GM18951 (cell line): ENCODE results near the gene PPP3CB.

ENCODE experiments used
- POLR2A ChIP-seq: IDR thresholded peaks from 4 replicates; pipeline ENCODE4 v1.6.1; 2011; ENCODE audit warnings: mild to moderate bottlenecking; ENCODE audit not compliant: insufficient read length, insufficient read depth; ENCODE audit errors: extremely low read depth
- in situ Hi-C: fragments of 300-500 bp; cut with MboI; formaldehyde crosslinking; loops from one replicate; pipeline ENCODE4 v1.12.0; 2022; ENCODE audit warnings: low sequenced_read_pairs, mixed read lengths, inconsistent platforms; ENCODE audit not compliant: unreplicated experiment

Gene PPP3CB

GRCh38 chr10:73503037-73503436 lies 7.2 kb upstream of the PPP3CB start:
- TF ChIP-seq POLR2A = no peak
- in situ Hi-C loops = no loop called here

DNA sequence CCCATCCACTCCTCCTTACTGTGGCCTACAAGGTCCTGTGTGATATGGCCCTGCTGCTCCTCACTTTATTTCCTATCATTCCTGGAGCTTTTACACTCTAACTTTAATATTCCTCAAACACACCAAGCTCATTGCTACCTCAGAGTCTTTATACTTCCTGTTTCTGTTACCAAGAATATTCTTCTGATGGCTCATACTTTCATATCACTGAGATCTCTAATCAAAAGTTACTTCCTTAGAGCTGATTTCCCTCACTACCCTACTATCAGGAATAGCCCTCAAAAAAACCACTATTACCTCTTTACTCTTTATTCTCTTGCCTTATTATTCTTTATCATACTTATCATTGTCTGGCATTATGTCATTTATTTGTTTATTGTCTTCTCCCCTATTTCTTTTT lies 5.8 kb upstream of the PPP3CB start:
- no peak for TF ChIP-seq POLR2A
- in situ Hi-C loops = no loop called here

GRCh38 chr10:73497623-73498022 lies 1.8 kb upstream of the PPP3CB start:
- in situ Hi-C loops = no loop called here
- TF ChIP-seq POLR2A = no peak

DNA sequence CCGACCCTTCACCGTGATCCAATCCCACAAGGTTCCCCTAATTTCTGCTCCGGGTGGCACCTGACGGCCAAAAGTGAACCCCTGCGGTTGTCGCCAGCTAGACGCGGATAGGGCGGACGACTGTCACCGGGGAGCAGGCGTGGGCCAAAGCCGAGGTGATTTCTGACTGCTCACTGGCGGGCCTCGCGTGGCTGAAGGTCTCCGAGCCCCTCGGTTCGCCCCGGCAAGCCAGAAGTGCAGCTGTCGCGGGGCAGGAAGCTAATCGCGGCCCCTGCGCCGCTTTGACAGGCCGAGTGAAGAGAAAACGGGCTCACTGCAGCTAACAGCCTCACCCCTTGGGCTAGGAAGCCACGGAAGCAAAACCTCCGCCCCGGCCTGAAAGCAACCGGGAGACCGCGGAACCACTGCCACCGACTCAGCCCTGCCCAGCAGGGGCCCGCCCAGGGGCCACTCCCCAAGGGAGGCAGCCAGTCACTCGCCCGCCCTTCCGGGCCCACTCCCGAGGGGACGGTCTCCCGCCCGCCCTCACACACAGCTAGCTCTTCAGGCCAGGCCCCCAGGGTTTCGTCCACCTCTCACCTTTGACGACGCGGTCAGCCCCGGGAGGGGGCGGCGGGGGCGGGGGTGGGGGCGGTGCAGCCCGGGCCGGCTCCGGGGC lies 469 bp downstream of the PPP3CB start:
- in situ Hi-C loops = no loop called here
- TF ChIP-seq POLR2A = peak; percentile 86

DNA sequence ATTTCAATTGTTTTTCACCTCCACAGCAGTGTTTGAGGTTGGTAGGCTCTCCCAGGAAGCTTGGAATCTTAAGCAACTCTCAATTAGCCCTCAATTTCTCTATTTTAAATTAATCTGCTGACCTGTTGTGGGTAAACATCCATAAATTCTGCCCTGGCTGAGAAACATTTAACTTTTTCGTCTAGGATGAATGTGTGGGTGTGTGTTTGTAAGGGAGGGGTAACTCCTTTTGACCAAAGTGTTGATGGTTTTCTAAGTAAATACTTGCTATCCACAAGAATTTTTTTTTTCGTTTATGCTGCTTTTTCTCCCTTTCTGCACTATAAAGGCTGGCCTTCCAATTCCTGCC lies 973 bp downstream of the PPP3CB start:
- in situ Hi-C loops = no loop called here

GRCh38 chr10:73494213-73494612 lies 1.6 kb downstream of the PPP3CB start:
- in situ Hi-C loops = no loop called here
- TF ChIP-seq POLR2A = no peak

More for the DNA sequence above, 973 bp downstream of the PPP3CB start:
- no peak for TF ChIP-seq POLR2A

GRCh38 chr10:73493781-73494180 lies 2.0 kb downstream of the PPP3CB start:
- TF ChIP-seq POLR2A = no peak
- in situ Hi-C loops = no loop called here

DNA sequence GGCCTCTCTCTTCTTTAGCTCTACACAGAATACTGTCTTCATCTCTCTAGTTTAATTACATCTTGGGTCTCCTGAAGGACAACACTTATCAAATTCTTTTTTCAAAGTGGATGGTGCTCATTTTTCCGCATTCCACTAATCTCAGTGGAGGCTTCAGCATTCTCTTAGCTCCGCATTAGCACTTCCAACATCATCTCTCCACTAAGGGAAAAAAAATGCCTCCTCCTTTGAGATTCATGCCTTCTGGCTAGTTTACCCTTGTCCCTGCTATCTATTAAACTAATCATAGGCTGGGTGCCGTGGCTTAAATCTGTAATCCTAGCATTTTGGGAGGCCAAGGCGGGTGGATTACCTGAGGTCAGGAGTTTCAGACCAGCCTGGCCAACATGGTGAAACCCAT lies 9.2 kb downstream of the PPP3CB start:
- in situ Hi-C loops = no loop called here
- no peak for TF ChIP-seq POLR2A

DNA sequence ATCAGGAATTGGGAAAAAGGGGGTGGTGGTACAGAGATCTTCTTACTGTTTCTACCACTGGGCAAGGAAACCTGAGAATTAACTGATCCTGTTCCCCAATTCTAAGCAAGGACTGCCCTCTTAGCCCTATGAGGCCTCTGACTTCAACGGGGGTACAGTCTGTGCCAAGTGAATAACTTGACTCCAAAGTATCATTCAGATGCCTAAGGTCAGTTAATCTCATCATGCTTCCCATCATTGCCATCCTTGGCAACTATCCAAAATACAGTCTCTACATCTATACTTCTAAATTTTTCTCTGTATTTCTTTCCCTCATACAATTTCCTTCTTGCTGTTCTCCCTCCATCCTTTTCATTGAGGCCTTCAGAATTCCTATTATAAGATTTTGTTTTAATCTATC lies 10.5 kb downstream of the PPP3CB start:
- in situ Hi-C loops = no loop called here
- TF ChIP-seq POLR2A = no peak

DNA sequence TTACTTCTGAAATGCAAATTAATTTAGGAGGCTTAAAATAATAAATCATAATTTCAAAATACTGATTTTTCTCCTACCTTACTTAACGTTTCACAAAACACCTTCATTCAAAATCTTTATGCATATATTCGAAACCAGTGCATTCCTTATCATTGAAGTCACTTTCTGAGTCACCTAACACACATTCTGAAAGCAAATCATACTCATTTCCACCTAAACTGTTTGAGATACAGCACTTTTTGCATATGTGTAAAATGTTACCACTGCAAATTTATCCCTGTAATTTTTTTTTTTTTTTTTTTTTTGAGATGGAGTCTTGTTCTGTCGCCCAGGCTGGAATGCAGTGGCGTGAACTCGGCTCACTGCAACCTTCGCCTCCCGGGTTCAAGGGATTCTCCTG lies 15.7 kb downstream of the PPP3CB start:
- TF ChIP-seq POLR2A = no peak
- in situ Hi-C loops = no loop called here

DNA sequence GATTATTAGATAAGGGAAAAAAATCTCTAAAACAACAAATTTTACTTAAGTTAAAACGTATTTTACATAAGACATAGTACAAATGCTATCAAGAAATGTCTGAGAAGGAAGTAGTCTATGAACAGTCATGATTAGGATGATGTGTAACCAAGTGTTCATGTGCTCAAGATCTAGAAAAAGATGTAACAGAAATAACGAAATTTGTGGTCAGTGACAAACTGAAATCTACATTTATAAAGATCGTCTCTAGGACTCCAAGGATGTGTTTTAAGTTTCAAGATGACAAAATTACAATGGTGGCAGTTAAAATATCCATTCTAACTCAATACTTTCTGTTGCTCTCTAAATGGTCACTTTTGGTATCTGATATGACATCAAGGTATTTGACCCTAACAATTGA lies 17.2 kb downstream of the PPP3CB start:
- TF ChIP-seq POLR2A = no peak
- in situ Hi-C loops = no loop called here

- TF ChIP-seq POLR2A = no peak
- in situ Hi-C loops = no loop called here
These were observed 24.6 kb downstream of the PPP3CB start for GRCh38 chr10:73471226-73471625.

DNA sequence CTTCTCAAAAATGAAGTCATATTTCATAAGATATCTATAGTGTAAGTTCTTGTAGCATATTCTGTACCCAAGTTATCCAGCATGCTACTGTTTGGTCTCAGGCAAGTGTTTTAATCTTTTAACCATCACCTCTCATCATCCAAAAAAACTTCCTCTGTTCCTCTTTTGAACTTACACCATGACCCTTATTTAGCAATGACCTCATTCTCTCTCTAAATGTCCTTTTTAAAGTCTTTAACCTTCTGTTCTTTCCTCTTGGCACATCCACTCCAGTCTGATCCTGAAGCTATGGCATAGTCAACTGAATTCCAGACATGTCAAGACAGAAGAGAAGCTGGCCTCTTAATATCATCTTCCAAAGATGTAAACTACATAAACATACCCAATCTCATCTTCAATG lies 26.2 kb downstream of the PPP3CB start:
- TF ChIP-seq POLR2A = no peak
- in situ Hi-C loops = no loop called here

DNA sequence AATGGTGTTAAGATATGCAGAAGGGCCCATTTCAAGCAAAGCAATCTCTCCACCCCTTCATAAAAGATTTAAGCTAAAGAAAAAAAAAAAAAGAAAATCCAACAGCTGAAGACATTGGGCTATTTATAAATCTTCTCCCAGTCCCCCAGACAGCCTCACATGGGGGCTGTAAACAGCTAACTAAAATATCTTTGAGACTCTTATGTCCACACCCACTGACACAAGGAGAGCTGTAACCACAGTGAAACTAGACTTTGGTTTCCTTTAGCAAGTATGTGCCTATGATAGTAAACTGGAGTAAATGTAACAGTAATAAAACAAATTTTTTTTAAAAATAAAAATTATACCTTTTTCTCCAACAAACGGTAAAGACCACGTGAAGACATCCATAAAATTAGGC lies 28.6 kb downstream of the PPP3CB start:
- TF ChIP-seq POLR2A = no peak
- in situ Hi-C loops = no loop called here
